Germinal center (tissue), 1 donor: Measurements from ENCODE around the gene MKNK2.

Source experiments
- DNase-seq: peaks from one replicate; pipeline ENCODE4 v3.0.0; 2012; ENCODE audit warnings: mixed read lengths, low spot score

The MKNK2 gene

DNA sequence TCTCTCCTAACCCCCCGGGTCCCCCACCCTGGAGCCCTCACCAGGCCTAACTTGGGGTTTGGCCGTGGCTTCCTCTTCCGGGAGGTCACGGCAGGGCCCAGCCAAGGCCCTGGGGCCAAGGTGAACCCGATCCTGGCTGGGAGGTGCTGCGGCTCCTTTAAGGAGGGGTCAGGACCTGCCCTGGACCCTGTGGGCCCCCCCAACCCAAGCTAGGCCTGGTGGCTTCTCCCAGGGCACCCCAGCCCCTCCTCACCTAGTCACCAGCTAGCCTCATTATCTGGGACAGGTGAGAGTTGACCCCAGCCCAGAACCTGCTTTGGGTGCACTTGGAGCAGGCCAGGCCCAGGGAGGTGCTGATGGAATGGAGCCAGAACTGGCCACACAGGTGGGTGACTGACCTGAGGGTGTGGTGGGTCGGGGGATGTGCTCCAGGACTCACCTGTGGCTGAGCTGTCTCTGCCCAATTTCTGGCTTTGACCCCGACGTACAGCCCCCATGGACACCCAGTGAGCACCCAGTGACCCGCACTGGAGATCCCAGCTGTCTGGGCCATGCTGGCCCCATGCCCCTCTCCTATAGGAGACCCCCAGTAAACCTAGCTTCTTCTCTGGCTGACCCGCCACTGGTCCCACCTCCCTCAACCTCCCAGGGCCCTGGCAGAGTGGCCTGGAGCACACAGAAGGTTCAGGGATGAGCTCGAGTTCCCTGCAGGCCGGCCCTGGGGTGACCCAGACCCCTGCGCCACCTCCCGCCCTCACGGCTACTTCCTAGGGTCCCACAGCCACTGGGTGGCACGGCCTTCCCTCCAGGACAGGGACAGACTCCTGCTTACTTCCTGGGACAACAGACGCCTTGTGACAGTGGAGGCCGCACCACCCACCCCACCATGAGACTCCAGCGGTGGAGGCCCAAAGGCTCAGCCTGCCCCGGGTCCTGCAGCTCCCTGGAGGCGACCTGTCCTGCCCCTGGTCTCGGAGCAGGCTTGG is 6.7 kb upstream of the MKNK2 start:
- DNase-seq: no peak

- no peak for DNase-seq
These were observed 5.8 kb upstream of the MKNK2 start for GRCh38 chr19:2056837-2057192.

DNA sequence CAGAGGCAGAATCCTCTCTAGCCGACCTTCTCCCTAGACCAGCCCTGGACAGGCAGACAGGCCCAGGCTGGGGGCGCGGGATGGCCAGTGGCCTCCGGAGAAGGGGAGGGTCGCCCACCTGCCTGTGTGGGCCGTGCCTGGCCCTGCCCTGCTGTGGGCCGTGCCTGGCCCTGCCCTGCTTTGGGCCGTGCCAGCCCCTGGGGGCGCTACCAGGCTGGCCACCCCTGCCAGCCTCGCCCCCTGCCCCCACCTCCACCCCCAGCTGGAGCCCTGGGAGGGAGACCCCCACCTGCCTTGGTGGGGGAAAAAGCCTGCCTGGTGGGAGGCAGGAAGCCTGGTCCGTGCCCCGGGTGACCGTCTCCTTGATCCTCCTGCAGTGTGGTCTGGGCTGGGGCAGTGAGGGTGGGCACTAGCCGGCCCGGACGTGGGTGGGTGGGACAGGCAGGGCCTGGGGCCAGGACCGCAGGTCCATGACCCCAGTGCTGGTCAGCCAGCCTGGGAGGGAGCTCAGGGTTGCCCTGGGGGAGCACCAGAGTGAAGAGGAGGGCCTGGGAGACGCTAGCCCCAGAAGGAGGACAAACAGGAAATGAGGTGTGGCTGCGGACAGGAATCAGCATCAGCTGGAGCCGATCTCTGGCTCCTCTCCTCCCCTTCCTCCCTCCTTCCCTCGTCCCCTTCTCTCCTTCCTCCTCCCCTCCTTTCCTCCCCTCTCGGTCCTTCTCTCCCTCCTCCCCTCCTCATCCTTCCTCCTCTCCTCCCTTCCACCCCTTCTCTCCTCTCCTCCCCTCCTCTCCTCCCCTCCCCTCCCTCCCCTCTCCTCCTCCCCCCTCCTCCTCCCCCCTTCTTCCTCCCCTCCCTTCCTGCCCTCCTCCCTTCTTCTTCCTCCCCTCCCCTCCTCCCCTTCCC is 5.1 kb upstream of the MKNK2 start:
- no peak for DNase-seq

DNA sequence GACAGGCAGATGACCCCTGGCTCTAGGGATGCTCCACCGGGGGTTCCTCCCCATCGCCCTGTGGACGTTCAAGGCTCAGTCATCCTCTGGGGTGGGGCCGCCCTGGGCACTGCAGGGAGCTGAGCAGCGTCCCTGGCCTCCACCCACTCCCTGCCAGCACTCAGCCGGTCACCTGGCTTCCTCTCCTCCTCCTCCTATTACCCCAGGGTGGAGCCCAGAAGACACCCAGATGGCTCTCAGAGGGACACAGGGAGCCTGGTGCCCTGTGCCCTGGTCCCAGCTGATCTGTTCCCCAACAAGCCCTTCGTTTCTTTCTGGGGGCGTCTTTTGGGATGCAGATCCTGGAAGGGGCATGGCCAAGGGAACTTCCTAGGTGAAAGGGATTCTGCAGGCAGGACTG is 3.7 kb upstream of the MKNK2 start:
- no peak for DNase-seq

GRCh38 chr19:2053601-2054389 is 2.8 kb upstream of the MKNK2 start:
- DNase-seq: no peak

- DNase-seq: no peak
These were observed 995 bp upstream of the MKNK2 start for GRCh38 chr19:2051773-2052704.

GRCh38 chr19:2050349-2050990 is 574 bp downstream of the MKNK2 start:
- DNase-seq: no peak

DNA sequence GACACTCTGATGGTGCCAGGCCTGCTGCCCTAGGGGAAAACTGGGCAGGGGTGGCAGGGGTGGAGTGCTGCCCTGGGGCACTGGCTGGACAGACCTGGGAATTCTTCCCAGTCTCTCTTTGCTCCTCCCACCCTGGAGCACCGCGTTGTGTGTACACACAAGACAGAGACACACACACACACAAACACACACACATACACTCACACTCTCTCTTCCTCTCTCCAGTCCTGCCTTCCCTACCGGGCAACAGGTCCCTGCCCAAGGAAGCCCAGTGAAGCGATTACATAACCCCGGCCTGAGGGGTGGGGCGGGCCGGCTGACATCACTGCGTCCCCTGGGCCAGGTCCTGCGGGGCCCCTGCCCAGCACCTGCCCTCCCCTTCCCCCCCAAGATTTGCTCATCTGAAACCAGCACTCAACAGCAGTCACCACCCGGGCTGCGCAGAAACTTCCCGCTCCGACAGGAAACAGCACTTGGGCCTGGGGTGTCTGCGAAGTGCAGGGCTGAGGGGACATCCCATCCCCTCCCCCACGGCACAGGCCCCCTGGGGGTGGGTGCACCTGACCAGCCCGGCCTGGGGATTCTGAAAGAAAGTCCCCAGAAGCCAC is 1.2 kb downstream of the MKNK2 start:
- DNase-seq: peak; percentile 69

DNA sequence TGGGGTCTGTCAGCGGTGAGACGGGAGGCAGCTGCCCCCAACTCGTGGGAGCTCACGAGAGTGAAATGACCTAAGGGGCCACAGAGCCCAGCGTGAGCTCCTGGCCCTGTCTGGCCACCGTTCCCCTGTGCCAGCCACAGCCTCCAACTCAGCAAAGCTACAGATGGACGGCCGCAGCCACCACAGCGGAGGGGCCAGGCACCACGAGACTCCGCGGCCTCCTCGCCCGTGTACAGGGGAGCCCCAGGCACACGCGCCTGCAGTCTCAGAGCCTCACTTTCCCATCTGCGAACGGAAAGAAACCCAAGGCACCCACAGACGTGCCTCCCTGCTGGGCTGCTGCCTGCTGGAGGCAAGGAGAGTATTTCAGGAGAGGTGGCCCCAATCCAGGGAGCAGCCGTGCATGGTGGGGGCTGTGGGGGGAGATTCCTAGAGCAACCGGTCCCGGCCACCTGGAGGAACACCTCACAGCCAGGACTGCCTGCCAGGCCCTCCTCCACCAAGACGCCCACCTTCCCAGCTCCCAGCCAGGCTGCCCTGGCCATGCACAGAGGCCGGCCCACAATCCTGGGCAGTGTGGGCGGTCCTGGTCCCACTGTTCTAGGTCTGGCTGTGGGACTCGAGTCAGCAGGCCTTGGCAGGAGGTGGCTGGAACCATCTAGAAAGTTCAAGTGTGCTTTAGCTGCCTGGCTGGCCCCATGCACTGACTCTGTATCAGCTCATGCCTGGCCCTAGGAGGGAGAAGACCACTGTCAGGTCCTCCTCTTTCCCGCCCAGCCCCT is 1.9 kb downstream of the MKNK2 start:
- no peak for DNase-seq

GRCh38 chr19:2048104-2048958 is 2.7 kb downstream of the MKNK2 start:
- no peak for DNase-seq

DNA sequence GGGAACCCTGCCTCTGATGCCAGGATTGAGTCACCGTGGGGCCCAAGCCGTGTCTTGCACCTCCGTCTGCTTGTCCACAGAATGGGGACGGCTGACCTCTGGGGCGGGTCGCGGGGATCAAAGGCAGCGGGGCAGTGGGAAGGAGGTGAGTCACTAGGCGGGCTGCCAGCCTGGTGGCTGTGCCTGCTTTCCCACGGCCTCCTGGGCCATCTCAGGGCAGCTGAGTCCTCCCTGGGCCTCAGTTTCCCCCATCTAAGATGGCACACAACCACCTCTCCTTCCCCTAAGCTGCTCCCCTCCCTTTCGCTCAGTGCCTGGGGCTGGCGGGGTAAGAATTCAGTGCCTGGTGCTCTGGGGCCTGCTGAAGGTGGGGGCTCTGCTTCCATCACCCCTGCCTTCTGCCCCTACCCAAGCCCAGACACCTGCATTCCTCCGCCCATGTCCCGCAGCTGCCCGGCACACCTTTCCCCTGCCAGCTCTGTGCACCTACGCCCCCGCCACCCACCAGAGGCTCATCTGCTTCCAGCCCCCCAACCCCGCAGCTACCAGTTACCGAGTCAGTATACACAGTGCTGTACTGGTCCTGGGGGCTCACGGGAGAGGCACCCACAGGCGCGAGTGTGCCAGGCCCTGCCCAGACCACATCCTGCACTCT is 3.5 kb downstream of the MKNK2 start:
- DNase-seq: no peak

- DNase-seq: no peak
These were observed 4.0 kb downstream of the MKNK2 start for GRCh38 chr19:2047076-2047448.

GRCh38 chr19:2046046-2046907 is 4.8 kb downstream of the MKNK2 start:
- no peak for DNase-seq

GRCh38 chr19:2045501-2046045 is 5.5 kb downstream of the MKNK2 start:
- DNase-seq: no peak

DNA sequence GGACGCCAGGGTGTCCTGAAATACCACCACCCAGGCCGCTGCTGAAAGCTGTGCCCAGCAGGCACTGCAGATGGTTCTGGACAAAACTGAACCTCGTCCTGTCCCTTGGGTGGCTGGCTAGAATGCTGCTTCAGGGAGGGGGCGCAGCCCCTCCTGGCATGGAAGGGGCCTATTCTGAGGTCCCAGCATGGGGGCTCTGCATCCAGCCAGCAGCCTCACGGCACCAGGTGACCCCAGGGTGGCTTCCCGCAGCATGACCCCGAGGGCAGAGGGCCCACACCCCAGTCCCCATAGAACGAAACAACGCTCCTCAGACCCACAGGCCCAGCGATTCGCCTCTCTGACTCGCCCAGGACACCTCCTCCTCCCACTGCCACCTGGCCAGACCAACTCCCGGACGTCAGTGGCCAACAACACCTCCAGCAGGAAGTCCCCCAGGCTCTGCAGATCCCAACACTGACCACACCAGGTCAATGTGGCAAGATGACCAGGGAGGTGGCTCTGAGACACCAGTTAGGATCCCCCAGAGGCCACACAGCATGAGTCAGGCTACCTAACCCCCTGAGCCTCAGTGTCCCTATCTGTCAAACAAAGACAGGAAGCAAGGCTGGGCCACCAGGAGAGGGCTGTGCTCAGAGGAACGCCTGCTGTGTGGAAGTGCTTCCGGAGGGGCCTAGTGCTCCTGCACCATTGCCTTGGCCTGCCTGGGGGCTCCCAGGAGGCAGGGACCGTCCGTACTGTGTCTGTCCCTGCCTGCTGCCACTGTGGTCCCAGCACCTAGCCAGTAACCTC is 6.1 kb downstream of the MKNK2 start:
- DNase-seq: no peak
